ENCODE measurements around the gene SCPEP1. TPM values are rescaled to one million over a fixed set of nuclear protein-coding genes. Genes with fewer than 3 reads are reported as not detected.

Gene SCPEP1
- total RNA-seq, 1 experiment from 2014 or later: 29.6 TPM

- Histone ChIP-seq H3K9me3 (ENCODE audit: control insufficient read depth, low read depth, low read length) (no peaks in the 10 kb centered on the region), H4K20me1 (ENCODE audit: control insufficient read depth, insufficient read depth, insufficient read length) (no peaks in the 10 kb centered on the region), H4K91ac (ENCODE audit: insufficient read length, low read depth, low read length) (no peak overlapping the region), H2BK5ac (ENCODE audit: insufficient read length, low read length) (no peak overlapping the region), H3K4ac (ENCODE audit: low read depth, low read length) (no peak overlapping the region), H3K27me3 (ENCODE audit: insufficient read depth, low read length) (no peaks in the 10 kb centered on the region), H3K4me1 (ENCODE audit: insufficient read depth, low read length) (peaks cover 8% of the 10 kb centered on the region; the same call in 1 of the 2 replicates), H3K79me2 (ENCODE audit: insufficient read depth, low read length) (no peaks in the 10 kb centered on the region), H2BK20ac (ENCODE audit: low read depth, low read length, poor library complexity, severe bottlenecking) (no peak overlapping the region), H3K27ac (ENCODE audit: insufficient read length, low read depth, low read length) (no peak overlapping the region), H2AK5ac (ENCODE audit: insufficient read length, low read length) (no peak overlapping the region), H2BK15ac (ENCODE audit: low read depth, low read length) (no peak overlapping the region), H3K14ac (ENCODE audit: insufficient read depth, low read length) (no peak overlapping the region), H2BK120ac (ENCODE audit: low read depth, low read length, poor library complexity, severe bottlenecking) (no peak overlapping the region), H3K23ac (ENCODE audit: insufficient read length, low read depth, low read length) (no peak overlapping the region), H3K56ac (ENCODE audit: insufficient read length, low read depth, low read length) (no peak overlapping the region), H3K18ac (ENCODE audit: insufficient read length, low read depth, low read length) (no peak overlapping the region), H2BK12ac (ENCODE audit: insufficient read length, low read depth, low read length) (no peak overlapping the region), H4K5ac (ENCODE audit: insufficient read length, low read depth, low read length) (no peak overlapping the region), H2AFZ (ENCODE audit: low read length) (no peak overlapping the region), H4K8ac (replicated peaks; ENCODE audit: insufficient read length, low read depth, low read length) (no peak overlapping the region), H3K9ac (ENCODE audit: extremely low read depth, insufficient read length, low read length) (no peak overlapping the region), H3K23me2 (ENCODE audit: insufficient read length, low read depth, low read length, poor library complexity, severe bottlenecking) (no peaks in the 10 kb centered on the region), H3T11ph (ENCODE audit: low read length) (no peak overlapping the region), H3K4me2 (ENCODE audit: insufficient read depth, insufficient read length, low read length) (no peak overlapping the region), H3K79me1 (ENCODE audit: insufficient read depth, low read depth, low read length, poor library complexity, severe bottlenecking) (no peaks in the 10 kb centered on the region)
- no CpG with 5 or more reads among the region's 49 CpGs for WGBS (ENCODE audit: extremely low coverage, insufficient read length, low lambda C conversion rate)
- no peak overlapping the region; a peak in 1 of 5 replicates for H3K4me3 Mint-ChIP-seq
- peaks cover 19 to 21% of the 10 kb centered on the region in 2 experiments for H3K4me1 Mint-ChIP-seq
- H3K36me3 Mint-ChIP-seq (ENCODE audit: insufficient read depth in 1 of 3, low read depth in 3 of 3): no peaks in the 10 kb centered on the region
- DNase-seq: no peak
- no peak overlapping the region for H3K27ac Mint-ChIP-seq
- H3K9me3 Mint-ChIP-seq: peaks cover 2 to 3% of the 10 kb centered on the region in 2 experiments; a peak in 2 of 5 replicates
- TF ChIP-seq CTCF (conservative IDR thresholded peaks at IDR 0.05): no peak
- no peaks in the 10 kb centered on the region for H3K27me3 Mint-ChIP-seq (ENCODE audit: low read depth)
These were observed 67.3 kb downstream of the SCPEP1 start for GRCh38 chr17:57044976-57045867.
